Endodermal cell (in vitro differentiated cells): ENCODE results near the gene UBL3. TPM values are rescaled to one million over a fixed set of nuclear protein-coding genes. Genes with fewer than 3 reads are reported as not detected.

Experiments used
- DNase-seq: peaks from one replicate; pipeline ENCODE4 v3.0.0-alpha.2; 2017
- H3K27ac ChIP-seq: 2 replicates; pipeline ENCODE4 v1.5.1; 2013; ENCODE audit warnings: mild to moderate bottlenecking, low read depth, low read length, moderate library complexity
- H3K27me3 ChIP-seq: 2 replicates; pipeline ENCODE4 v1.6.1; 2013; ENCODE audit warnings: mild to moderate bottlenecking, low read length, moderate library complexity; ENCODE audit not compliant: insufficient read depth, control insufficient read depth, poor library complexity, severe bottlenecking
- H3K36me3 ChIP-seq: 2 replicates; pipeline ENCODE4 v1.7.0; 2013; ENCODE audit warnings: mild to moderate bottlenecking, low read length, moderate library complexity; ENCODE audit not compliant: control insufficient read depth, insufficient read depth
- H3K4me1 ChIP-seq: one replicate; pipeline ENCODE4 v1.7.0; 2013; ENCODE audit warnings: low read length; ENCODE audit not compliant: control insufficient read depth, insufficient read depth
- H3K4me3 ChIP-seq: 2 replicates; pipeline ENCODE4 v1.5.1; 2013; ENCODE audit warnings: mild to moderate bottlenecking, low read length, moderate library complexity
- H3K9ac ChIP-seq: 2 replicates; pipeline ENCODE4 v1.6.1; 2013; ENCODE audit warnings: mild to moderate bottlenecking, low read length, moderate library complexity; ENCODE audit not compliant: poor library complexity, severe bottlenecking; ENCODE audit errors: extremely low read depth
- H3K9me3 ChIP-seq: 2 replicates; pipeline ENCODE4 v1.6.1; 2013; ENCODE audit warnings: mild to moderate bottlenecking, low read length, moderate library complexity; ENCODE audit not compliant: control insufficient read depth
- H3K27ac Mint-ChIP-seq: 2 replicates; pipeline ENCODE4 v1.8.0; 2020; ENCODE audit warnings: mixed read lengths
- H3K27me3 Mint-ChIP-seq: 2 replicates; pipeline ENCODE4 v1.8.0; 2021; ENCODE audit warnings: mild to moderate bottlenecking, mixed read lengths; ENCODE audit not compliant: insufficient read depth
- H3K36me3 Mint-ChIP-seq: 2 replicates; pipeline ENCODE4 v1.8.0; 2020; ENCODE audit warnings: low read depth, mixed read lengths
- H3K4me1 Mint-ChIP-seq: 2 replicates; pipeline ENCODE4 v1.8.0; 2020; ENCODE audit warnings: mixed read lengths
- H3K4me3 Mint-ChIP-seq: 2 replicates; pipeline ENCODE4 v1.8.0; 2020; ENCODE audit warnings: mild to moderate bottlenecking, moderate library complexity, mixed read lengths
- H3K9me3 Mint-ChIP-seq: 2 replicates; pipeline ENCODE4 v1.8.0; 2020; ENCODE audit warnings: mild to moderate bottlenecking, mixed read lengths
- CTCF ChIP-seq: fragments of 200-600 bp; sonication (generic); conservative IDR thresholded peaks from 2 replicates; pipeline ENCODE4 v1.5.0; 2021; ENCODE audit warnings: antibody characterized with exemption, mild to moderate bottlenecking
- WGBS, 2 experiments: methylation state at CpG; one replicate each; pipeline versions ENCODE4 v1.1.5 to v1.1.7; 2013; ENCODE audit warnings: missing lambda C conversion rate in 2 of 2, mixed read lengths in 1 of 2; ENCODE audit not compliant: insufficient coverage in 1 of 2, insufficient read length in 1 of 2; 5-methylcytosine and 5-hydroxymethylcytosine counted together
- total RNA-seq, 2 donors: library from RNA; stranded (reverse); fragmentation: NEBNext Ultra II Directional in 1 of 2; extraction: Animal tissue kit (Norgen Biotek cat#: 25700) in 1 of 2; gene quantifications; 2 replicates in 1 of 2; 3 replicates in 1 of 2; pipeline ENCODE4 v1.2.1, GENCODE V29; 2021

Gene UBL3
- total RNA-seq, 2 donors from 2014 or later: 16.5 to 22.3 TPM

- H3K27me3 ChIP-seq: no peaks in the 10 kb centered on the region
- Mint-ChIP-seq H3K4me1 (peaks cover 28% of the 10 kb centered on the region), H3K36me3 (no peaks in the 10 kb centered on the region), H3K27me3 (no peaks in the 10 kb centered on the region), H3K9me3 (no peaks in the 10 kb centered on the region), H3K4me3 (no peak overlapping the region), H3K27ac (no peak overlapping the region)
- H3K4me1 ChIP-seq: peaks cover 5% of the 10 kb centered on the region
- no peak for TF ChIP-seq CTCF
- H3K9ac ChIP-seq: no peak overlapping the region
- H3K27ac ChIP-seq: no peak overlapping the region
- no peak for DNase-seq
- peak overlapping the region; percentile 23 for H3K4me3 ChIP-seq
- no peaks in the 10 kb centered on the region for H3K36me3 ChIP-seq
- 94 to 98% methylated on average over 3 to 4 of the region's 4 CpGs for WGBS, 2 experiments
- H3K9me3 ChIP-seq: no peaks in the 10 kb centered on the region
These were observed 39.5 kb downstream of the UBL3 start for GRCh38 chr13:29810898-29811297.

- Mint-ChIP-seq H3K36me3 (no peaks in the 10 kb centered on the region), H3K4me1 (peaks cover 28% of the 10 kb centered on the region), H3K9me3 (no peaks in the 10 kb centered on the region), H3K27ac (no peak overlapping the region), H3K27me3 (no peaks in the 10 kb centered on the region), H3K4me3 (no peak overlapping the region)
- WGBS, 2 experiments: 88 to 95% methylated on average over 2 of the region's 2 CpGs
- H3K36me3 ChIP-seq: no peaks in the 10 kb centered on the region
- TF ChIP-seq CTCF: no peak
- DNase-seq: no peak
- H3K27me3 ChIP-seq: no peaks in the 10 kb centered on the region
- H3K4me1 ChIP-seq: peaks cover 5% of the 10 kb centered on the region
- H3K4me3 ChIP-seq: no peak overlapping the region
- no peak overlapping the region for H3K9ac ChIP-seq
- no peaks in the 10 kb centered on the region for H3K9me3 ChIP-seq
- no peak overlapping the region for H3K27ac ChIP-seq
These were observed 40.2 kb downstream of the UBL3 start for GRCh38 chr13:29810145-29810742.

- no peak for TF ChIP-seq CTCF
- no peak overlapping the region for H3K4me3 ChIP-seq
- DNase-seq: no peak
These were observed 42.2 kb downstream of the UBL3 start for GRCh38 chr13:29808264-29808663.

More at GRCh38 chr13:29808264-29808663, 42.2 kb downstream of the UBL3 start:
- Mint-ChIP-seq H3K27ac (no peak overlapping the region), H3K4me1 (peaks cover 28% of the 10 kb centered on the region), H3K9me3 (no peaks in the 10 kb centered on the region), H3K27me3 (no peaks in the 10 kb centered on the region), H3K36me3 (no peaks in the 10 kb centered on the region), H3K4me3 (no peak overlapping the region)
- H3K27me3 ChIP-seq: no peaks in the 10 kb centered on the region
- no peak overlapping the region for H3K27ac ChIP-seq
- H3K4me1 ChIP-seq: peaks cover 5% of the 10 kb centered on the region
- no peaks in the 10 kb centered on the region for H3K36me3 ChIP-seq
- no peaks in the 10 kb centered on the region for H3K9me3 ChIP-seq
- no peak overlapping the region for H3K9ac ChIP-seq
